Left forelimb (tissue), 1 donor: ENCODE results near the gene PSMA6.
"Not testable (repeated sequence)": the region's sequence is repeated elsewhere in the genome, so short reads cannot be mapped to it uniquely, and the experiment has no call there.

ENCODE experiments used
- DNase-seq: peaks from one replicate; pipeline ENCODE4 v3.0.0-alpha.2; 2018; ENCODE audit warnings: low spot score

Gene PSMA6

GRCh38 chr14:35285168-35286002 is 6.8 kb upstream of the PSMA6 start:
- DNase-seq: no peak

GRCh38 chr14:35286003-35286600 is 6.1 kb upstream of the PSMA6 start:
- DNase-seq: no peak

DNA sequence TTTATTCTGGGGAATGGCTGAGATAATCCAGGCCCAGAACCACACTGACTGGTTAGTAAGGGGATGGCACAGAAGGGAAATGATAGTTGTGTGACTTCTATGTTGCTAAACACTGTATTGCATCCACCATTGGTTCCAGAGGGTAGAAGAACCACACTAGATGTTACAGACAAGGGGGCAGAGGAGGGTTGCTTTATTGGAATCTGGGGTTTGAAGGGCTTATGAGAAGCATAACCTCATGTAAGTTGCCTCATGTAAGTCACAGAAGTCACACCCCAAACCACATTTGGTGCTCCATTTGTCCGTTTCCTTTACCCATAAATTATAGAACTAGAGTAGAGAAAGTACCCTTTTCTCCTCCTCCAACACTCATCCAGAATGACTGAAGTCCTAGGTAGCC is 5.5 kb upstream of the PSMA6 start:
- DNase-seq: no peak

GRCh38 chr14:35287431-35288013 is 4.7 kb upstream of the PSMA6 start:
- no peak for DNase-seq

DNA sequence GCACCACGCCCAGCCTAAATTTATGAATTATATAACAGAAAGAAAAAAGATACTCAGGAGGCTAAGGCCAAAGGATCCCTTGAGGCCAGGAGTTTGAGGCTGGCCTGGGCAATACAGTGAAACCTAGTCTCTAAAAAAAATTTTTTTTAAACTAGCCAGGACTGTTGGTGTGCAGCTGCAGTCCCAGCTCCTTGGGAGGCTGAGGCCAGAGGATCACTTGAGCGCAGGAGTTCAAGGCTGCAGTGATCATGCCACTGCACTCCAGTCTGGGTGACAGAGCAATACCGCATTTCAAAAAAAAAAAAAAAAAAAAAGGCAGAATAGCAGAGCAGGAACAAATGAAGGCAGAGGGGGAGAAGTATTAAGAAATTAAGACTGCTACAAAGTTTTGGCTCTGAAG is 2.6 kb upstream of the PSMA6 start:
- no peak for DNase-seq

DNA sequence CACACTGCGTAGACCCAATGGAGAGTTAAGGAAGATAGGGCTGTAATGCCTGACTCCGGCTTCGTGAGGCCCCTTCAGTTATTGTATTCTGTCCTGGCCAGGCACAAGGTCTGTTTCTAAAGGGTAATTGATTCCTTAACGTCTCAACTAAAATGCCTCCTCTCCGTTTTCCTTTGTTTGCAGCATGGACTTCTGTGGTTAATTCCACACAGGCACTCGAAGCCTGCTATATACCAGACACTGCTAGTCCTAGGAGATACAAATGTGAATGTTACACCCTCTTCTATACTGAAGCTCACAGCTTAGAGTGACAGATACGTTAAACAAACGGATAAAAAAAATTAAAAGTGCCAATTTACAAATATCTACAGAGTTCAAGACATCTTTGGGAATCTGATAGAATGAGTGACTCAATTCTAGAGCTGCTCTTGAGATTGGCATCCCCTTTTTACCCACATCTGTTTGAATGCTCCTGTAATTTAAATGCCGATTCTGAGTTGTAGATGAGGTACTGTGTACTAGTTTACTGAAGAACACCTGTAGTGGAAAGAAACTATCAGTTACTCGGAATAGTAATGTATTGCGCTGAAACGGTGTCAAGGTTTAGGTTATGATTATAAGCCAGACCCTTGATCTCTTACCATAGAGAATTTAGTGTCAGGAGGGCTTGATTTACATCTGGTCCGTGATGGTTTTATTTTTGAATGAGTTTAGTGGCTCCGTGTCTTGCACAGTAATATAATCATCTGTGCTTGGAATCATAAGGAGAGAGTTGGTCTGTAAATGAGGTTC is 784 bp downstream of the PSMA6 start:
- DNase-seq: no peak

GRCh38 chr14:35295845-35296161 is 3.6 kb downstream of the PSMA6 start:
- no peak for DNase-seq

DNA sequence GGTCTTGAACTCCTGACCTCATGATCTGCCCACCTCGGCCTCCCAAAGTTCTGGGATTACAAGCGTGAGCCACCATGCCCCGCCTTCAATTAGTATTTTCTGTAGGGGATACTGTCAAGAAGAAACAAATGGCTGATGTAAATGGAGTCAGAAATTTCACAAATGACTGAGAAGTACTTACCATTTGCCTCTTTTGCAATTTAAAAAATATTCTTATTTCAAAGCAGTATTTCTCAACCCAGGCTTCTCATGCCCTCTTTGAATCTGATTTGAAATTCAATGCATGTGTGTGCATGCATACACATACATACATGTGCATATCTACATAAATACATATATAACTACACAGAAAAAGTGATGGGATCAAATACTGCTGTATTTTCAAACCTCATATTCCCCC is 4.4 kb downstream of the PSMA6 start:
- DNase-seq: no peak

DNA sequence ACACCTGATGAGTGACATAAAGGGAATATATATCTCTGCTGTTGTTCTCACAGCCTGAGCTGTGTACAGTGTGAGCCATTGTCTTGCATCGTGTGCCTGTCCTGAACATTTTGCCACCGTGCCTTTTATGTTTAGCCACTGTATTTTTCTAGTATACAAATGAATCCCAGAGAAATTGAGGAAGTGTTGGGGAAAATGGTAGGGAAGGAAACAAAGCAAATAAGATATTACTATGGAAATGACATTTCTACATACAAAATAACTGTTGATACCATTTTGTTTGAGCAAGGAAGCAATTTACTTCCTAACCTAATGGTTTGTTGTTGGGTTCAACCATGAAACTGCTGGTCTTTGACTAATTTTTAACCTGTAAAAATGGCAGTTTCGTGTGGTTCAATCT is 5.5 kb downstream of the PSMA6 start:
- DNase-seq: no peak

- DNase-seq: no peak
Measured at GRCh38 chr14:35298351-35298750, 6.2 kb downstream of the PSMA6 start.

DNA sequence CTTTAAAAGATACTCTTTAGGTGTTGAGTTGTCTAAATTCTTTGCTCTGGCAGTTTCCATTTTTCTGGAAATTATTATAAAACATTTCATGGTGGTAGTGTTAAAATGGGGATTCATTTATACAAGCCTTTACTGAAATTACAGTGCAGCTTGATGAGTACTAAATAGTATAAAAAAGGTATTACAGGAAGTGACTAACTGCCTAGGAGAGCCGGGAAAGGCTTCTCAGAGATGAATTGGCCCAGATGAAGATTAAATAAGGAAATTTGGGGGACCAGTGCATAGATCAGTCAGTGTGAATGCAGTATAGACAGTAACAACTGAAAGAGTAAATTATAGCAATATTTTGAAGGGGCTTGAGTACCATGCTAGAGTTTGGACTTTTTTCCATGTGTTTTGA is 7.5 kb downstream of the PSMA6 start:
- no peak for DNase-seq

GRCh38 chr14:35300228-35300627 is 8.0 kb downstream of the PSMA6 start:
- DNase-seq: no peak

GRCh38 chr14:35301334-35301733 is 9.2 kb downstream of the PSMA6 start:
- DNase-seq: not testable (repeated sequence)

- no peak for DNase-seq
Measured at GRCh38 chr14:35301735-35302528, 9.8 kb downstream of the PSMA6 start.

DNA sequence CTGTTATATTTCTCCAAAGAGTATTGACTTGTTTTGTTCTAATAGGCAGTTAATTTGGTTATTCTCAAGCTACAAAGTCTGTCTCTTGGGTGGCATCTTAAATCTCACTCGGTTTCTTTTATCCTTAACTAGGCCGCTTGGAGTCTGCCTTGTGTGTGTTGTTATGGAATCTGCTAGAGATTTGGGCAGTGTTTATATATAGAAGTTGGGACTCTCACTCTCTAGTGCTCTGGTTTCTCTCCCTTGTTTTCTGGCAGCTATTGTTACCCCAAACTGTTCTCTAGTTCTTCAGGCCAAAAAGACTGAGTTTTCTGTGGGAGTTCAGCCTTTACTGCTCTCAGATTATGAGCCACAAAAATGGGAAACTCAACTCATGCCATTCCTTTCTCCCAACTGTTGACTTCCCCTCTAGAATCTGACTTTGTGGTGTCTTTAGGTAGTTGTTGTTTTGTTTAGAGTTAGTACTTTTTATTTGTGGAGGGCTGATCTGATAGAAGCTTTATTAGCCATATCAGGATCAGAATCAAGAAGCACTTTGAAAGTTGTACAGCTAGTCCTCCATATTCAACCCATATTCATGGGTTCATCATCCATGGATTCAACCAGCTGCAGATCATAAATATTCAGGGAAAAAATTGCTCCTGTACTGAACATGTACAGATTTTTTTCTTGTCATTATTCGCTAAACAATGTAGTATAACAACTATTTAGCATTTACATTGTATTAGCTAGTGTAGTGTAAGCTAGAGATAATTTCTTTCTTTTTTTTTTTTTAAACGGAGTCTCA is 11.2 kb downstream of the PSMA6 start:
- DNase-seq: no peak

DNA sequence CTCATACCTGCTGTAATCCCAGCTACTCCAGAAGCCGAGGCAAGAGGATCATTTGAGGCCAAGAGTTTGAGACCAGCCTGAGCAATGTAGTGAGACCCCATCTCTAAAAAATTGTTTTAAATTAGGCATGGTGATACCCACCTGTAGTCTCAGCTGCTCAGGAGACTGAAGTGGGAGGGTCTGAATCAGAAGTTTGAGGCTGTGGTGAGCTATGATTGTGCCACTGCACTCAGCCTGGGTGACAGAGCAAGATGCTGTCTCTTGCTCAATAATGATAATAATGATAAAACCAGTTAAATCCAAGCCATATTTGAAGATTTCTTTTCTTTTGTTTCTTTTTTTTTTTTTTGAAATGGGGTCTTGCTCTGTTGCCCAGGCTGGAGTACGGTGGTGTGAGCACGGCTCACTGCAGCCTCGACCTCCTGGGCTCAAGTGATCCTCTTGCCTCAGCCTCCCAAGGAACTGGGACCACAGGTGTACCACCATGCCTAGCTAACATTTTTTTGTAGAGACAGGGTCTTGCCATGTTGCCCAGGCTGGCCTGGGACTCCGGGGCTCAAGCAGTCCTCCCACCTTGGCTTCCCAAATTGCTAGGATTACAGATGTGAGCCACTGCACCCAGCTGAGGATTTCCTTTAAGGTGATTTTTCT is 12.8 kb downstream of the PSMA6 start:
- no peak for DNase-seq

DNA sequence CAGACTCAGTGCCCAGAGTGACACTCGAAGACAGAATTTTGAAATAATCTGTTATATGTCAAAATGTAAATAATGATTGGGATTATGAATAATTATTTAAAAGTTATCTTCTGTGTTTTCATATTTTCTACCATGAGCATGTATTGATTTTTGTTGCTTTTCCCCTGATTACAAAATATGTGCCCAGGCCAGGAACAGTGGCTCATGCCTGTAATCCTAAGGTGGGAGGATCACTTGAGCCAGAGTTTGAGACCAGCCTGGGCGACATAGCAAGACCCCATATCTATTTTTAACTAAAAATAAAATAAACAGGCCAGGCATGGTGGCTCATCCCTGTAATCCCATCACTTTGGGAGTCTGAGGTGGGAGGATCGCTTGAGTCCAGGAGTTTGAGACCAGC is 13.5 kb downstream of the PSMA6 start:
- no peak for DNase-seq

GRCh38 chr14:35306114-35306513 is 13.9 kb downstream of the PSMA6 start:
- DNase-seq: no peak

DNA sequence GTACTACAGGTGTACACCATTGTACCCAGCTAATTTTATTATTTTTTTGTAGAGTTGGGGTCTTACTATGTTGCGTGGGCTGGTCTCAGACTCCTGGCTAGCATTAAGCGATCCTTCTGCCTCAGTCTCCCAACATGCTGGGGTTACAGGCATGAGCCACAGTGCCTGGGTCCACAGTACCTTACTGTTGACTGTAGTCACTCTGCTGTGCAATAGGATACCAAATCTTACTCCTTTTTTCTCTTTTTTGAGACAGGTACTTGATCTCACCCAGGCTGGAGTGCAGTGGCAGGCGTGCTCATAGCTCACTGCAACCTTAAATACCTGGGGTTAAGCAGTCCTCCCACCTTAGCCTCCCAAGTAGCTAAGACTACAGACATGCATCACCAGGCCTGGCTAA is 25.6 kb downstream of the PSMA6 start:
- no peak for DNase-seq

DNA sequence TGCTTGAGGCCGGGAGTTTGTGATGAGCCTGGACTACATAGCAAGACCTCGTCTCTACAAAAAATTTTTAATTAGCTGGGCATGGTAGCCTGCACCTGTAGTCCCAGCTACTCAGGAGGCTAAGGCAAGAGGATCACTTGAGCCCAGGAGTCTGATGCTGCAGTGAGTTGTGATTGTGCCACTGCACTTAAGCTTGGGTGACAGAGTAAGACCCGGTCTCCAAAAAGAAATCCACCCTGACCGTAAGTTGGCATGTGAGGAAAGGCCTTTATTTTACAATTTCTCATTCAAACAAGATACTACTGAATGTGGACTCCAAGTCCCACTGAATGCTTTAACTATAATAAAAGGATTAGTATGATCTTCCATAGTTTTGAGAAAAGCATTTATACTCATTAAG is 27.3 kb downstream of the PSMA6 start:
- no peak for DNase-seq

DNA sequence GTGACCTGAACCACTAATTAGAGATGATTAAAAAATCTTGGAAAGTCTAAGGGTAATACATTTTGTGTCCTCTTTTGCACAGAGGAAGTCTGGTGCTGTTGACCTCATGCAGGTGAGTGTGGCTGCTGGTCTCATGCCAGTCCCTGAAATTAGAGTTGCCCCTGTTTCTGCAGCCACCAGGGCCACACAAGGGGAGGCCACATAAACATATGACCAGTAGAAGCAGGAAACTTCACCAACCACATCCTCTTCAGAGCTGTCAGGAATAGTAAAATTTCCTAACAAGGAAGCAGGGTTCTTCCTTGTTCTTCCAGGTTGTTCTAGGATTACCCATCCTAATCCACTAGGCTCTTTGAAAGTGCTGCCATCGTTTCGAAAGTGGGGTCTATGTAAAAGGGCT is 28.3 kb downstream of the PSMA6 start:
- no peak for DNase-seq
